GM12891 (cell line): ENCODE results near the gene SSH2.

Source experiments
- POLR2A ChIP-seq: IDR thresholded peaks from 2 replicates; pipeline ENCODE4 v1.6.1; 2011; ENCODE audit warnings: low read depth, low read length, control low read depth
- POLR2AphosphoS5 ChIP-seq: IDR thresholded peaks from 2 replicates; pipeline ENCODE4 v1.6.1; 2011; ENCODE audit warnings: low read depth, low read length, control low read depth
- SPI1 ChIP-seq: IDR thresholded peaks from 2 replicates; pipeline ENCODE4 v1.6.1; 2011; ENCODE audit warnings: low read depth, low read length, control low read depth
- TAF1 ChIP-seq: IDR thresholded peaks from 2 replicates; pipeline ENCODE4 v1.6.1; 2011; ENCODE audit warnings: low read depth, low read length, control low read depth

- TF ChIP-seq POLR2AphosphoS5 (no peak), POLR2A (no peak), SPI1 (no peak), TAF1 (no peak)
Observed at GRCh38 chr17:29592850-29593551, 337.0 kb downstream of the SSH2 start, which contains the start of gene ANKRD13B.
